Activated CD4-positive, alpha-beta T cell treated with anti-CD3 and anti-CD28 coated beads for 4 hours (primary cell): ENCODE data around the gene SENP7.
A peak's percentile ranks its signal among the peaks of the same experiment; 100 is the strongest.
"Not testable (repeated sequence)": the region's sequence is repeated elsewhere in the genome, so short reads cannot be mapped to it uniquely, and the experiment has no call there.

Source experiments
- DNase-seq, 2 donors: peaks; one replicate each; pipeline ENCODE4 v3.0.0-alpha.2; 2020

The SENP7 gene

GRCh38 chr3:101527441-101527840 lies 14.4 kb upstream of the SENP7 start:
- no peak for DNase-seq

- DNase-seq, result peak; percentile 24 to 28
Measured at GRCh38 chr3:101521211-101521701, 8.2 kb upstream of the SENP7 start.

- no peak for DNase-seq
Measured at GRCh38 chr3:101519685-101520365, 6.8 kb upstream of the SENP7 start.

DNA sequence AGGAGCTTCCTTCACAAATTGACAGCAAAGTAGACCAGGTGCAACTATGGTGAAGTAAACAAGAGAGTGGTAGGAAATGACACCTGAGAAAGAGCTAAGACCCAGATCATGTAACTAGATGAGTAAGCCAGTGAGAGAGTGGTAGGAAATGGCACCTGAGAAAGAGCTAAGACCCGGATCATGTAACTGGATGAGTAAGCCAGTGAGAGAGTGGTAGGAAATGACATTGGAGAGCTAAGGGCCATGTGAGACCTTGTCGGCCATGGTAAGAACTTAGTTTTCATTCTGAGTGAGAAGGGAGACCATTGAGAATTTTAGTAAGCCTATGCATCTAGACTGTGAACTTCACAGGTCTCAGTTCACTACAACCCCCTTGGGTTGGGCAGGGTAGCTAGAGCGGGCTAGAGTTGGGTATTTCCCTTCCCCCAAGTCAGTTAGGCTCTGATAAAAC lies 5.4 kb upstream of the SENP7 start:
- peak; percentile 37 to 50 for DNase-seq

GRCh38 chr3:101513419-101513986 lies 491 bp upstream of the SENP7 start:
- DNase-seq, result no peak

DNA sequence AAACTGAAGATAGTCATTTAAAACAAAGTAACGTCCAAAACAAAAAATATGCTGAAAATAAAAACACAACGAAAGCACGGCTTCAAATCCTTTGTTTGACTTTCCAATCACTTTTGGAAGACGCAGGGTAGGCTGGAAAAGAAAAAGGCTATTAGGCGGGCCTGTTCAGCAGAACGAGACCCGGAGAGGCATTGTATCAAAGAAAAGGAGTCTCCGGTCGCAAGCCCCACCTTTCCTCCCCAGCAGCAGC lies 691 bp downstream of the SENP7 start:
- no peak for DNase-seq

GRCh38 chr3:101509811-101510210 lies 3.2 kb downstream of the SENP7 start:
- no peak for DNase-seq

DNA sequence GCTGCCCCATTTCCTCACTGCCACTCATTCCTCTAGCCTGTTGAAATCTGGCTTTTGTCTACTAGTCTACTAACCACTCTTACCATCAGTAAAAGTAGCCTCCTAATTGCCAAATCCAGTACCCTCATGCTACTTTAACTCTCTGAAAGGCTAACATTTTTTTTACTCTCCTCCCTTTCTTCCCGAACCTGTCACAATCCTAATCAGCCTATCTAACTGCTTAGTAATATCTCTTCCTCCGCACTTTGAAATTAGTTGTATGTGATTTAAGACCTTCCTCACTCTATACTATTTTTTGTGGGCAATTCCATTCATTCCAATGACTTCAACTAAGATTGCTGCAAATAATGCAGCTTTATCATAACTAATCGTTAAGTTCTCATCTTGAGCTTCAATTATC lies 3.7 kb downstream of the SENP7 start:
- no peak for DNase-seq

GRCh38 chr3:101501783-101502182 lies 11.2 kb downstream of the SENP7 start:
- no peak for DNase-seq

GRCh38 chr3:101500208-101500607 lies 12.8 kb downstream of the SENP7 start:
- DNase-seq, result no peak

- DNase-seq, result no peak
Measured at GRCh38 chr3:101497803-101498202, 15.2 kb downstream of the SENP7 start.

- no peak for DNase-seq
Measured at GRCh38 chr3:101495552-101495951, 17.5 kb downstream of the SENP7 start.

GRCh38 chr3:101484805-101485620 lies 28.0 kb downstream of the SENP7 start:
- no peak for DNase-seq

GRCh38 chr3:101478980-101479379 lies 34.0 kb downstream of the SENP7 start:
- no peak for DNase-seq

DNA sequence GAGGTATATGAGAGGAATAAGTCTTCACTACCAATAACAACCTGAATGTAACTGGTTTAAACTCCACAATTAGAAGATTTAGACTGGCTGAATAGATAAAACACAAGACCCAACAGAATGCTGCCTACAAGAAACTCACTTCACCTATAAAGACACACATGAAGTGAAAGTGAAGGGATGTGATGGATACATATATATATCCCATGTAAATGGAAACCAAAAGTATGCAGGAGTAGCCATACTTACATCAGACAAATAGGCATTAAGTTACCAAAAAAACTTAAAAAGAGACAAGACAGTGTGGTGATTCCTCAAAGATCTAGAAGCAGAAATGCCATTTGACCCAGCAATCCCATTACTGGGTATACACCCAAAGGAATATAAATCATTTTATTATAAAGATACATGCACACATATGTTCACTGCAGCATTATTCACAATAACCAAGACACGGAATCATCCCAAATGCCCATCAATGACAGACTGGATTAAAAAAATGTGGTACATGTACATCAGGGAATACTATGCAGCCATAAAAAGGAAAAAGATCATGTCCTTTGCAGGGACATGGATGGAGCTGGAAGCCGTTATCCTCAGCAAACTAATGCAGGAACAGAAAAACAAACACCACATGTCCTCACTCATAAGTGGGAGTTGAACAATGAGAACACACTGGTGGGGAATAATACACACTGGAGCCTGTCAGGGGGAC lies 38.0 kb downstream of the SENP7 start:
- not testable (repeated sequence) for DNase-seq

DNA sequence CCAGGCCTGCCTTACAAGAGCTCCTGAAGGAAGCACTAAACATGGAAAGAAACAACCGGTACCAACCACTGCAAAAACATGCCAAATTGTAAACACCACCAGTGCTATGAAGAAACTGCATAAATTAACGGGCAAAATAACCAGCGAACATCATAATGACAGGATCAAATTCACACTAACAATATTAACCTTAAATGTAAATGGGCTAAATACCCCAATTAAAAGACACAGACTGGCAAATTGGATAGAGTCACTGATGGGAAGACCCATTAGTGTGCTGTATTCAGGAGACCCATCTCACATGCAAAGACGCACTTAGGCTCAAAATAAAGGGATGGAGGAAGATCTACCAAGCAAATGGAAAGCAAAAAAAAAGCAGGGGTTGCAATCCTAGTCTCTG lies 44.3 kb downstream of the SENP7 start:
- not testable (repeated sequence) for DNase-seq

DNA sequence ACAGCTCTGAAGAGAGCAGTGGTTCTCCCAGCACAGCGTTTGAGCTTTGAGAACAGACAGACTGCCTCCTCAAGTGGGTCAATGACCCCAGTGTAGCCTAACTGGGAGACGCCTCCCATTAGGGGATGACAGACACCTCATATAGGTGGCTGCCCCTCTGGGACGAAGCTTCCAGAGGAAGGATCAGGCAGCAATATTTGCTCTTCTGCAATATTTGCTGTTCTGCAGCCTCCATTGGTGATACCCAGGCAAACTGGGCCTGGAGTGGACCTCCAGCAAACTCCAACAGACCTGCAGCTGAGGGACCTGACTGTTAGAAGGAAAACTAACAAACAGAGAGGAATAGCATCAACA lies 45.7 kb downstream of the SENP7 start:
- DNase-seq, result not testable (repeated sequence)

DNA sequence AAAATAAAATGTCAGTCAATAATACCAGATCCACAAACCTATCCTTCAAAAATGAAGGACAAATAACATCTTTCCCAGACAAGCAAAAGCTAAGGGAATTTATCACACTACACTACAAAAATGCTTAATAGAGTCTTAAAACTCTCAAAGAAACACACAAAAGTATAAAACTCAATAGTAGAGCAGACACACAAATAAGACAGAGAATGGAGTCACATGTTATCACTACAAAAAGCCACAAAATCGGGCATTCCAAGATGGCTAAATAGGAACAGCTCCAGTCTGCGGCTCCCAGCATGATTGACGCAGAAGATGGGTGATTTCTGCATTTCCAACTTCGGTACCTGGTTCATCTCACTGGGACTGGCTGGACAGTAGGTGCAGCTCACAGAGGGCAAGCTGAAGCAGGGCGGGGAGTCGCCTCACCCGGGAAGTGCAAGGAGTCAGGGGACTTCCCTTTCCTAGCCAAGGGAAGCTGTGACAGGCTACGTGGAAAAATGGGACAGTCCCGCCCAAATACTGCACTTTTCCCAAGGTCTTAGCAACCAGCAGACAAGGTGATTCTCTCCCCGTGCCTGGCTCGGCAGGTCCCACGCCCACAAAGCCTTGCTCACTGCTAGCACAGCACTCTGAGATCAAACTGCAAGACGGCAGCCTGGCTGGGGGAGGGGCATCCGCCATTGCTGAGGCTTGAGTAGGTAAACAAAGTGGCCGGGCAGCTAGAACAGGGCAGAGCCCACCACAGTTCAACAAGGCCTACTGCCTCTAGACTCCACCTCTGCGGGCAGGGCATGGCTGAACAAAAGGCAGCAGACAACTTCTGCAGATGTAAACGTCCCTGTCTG lies 46.3 kb downstream of the SENP7 start:
- peak in 1 of 2 donors; percentile 71 for DNase-seq

DNA sequence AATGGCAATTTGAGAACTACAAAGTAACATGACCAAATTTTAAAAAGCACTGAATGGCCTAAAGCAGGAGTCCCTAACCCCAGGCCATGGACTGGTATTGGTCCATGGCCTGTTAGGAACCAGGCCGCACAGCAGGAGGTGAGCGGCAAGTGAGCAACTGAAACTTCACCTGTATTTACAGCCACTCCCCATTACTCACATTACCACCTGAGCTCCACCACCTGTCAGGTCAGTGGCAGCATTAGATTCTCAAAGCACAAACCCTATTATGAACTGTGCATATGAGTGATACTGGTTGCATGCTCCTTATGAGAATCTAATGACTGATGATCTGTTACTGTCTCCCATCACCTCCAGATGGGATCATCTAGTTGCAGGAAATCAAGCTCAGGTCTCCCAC lies 48.8 kb downstream of the SENP7 start:
- DNase-seq, result no peak

GRCh38 chr3:101461451-101461850 lies 51.6 kb downstream of the SENP7 start:
- DNase-seq, result no peak

GRCh38 chr3:101458387-101458786 lies 54.6 kb downstream of the SENP7 start:
- no peak for DNase-seq

GRCh38 chr3:101454629-101455028 lies 58.4 kb downstream of the SENP7 start:
- DNase-seq, result no peak

GRCh38 chr3:101453961-101454360 lies 59.1 kb downstream of the SENP7 start:
- no peak for DNase-seq
